ENCODE results near the gene DYNC1LI1.

Gene DYNC1LI1

GRCh38 chr3:32487781-32488473, 82.7 kb downstream of the DYNC1LI1 start:
- WGBS (ENCODE audit: extremely low coverage, insufficient coverage, insufficient read length), result no CpG with 5 or more reads among the region's 3 CpGs

GRCh38 chr3:32484436-32484835, 86.2 kb downstream of the DYNC1LI1 start:
- Histone ChIP-seq H3K4me2 (ENCODE audit: low read length) (no peak overlapping the region), H3K9me3 (ENCODE audit: insufficient read depth, low read depth, low read length) (no peaks in the 10 kb centered on the region), H3K23ac (ENCODE audit: low read length) (no peak overlapping the region), H3K18ac (ENCODE audit: low read length) (no peak overlapping the region), H2AFZ (ENCODE audit: insufficient read depth, low read length, poor library complexity) (no peak overlapping the region), H3K27me3 (ENCODE audit: insufficient read depth, low read length) (no peaks in the 10 kb centered on the region), H2BK120ac (ENCODE audit: insufficient read depth, low read length, poor library complexity) (no peak overlapping the region), H2BK12ac (ENCODE audit: low read length) (no peak overlapping the region), H4K91ac (ENCODE audit: low read depth, low read length) (no peak overlapping the region), H3K79me2 (ENCODE audit: control insufficient read depth, insufficient read depth, low read length, poor library complexity) (no peaks in the 10 kb centered on the region), H2AK5ac (ENCODE audit: low read length) (no peak overlapping the region), H3K4ac (ENCODE audit: low read depth, low read length) (no peak overlapping the region), H3K9ac (ENCODE audit: low read length) (no peak overlapping the region), H3K79me1 (ENCODE audit: low read length) (no peaks in the 10 kb centered on the region), H3K36me3 (ENCODE audit: control insufficient read depth in 1 of 2, insufficient read depth in 2 of 2, low read length in 2 of 2) (peaks cover 4 to 5% of the 10 kb centered on the region in 2 experiments), H4K8ac (ENCODE audit: low read depth, low read length) (no peak overlapping the region), H2BK5ac (ENCODE audit: low read depth, low read length, poor library complexity) (no peak overlapping the region), H3K4me1 (ENCODE audit: control insufficient read depth in 1 of 2, insufficient read depth in 2 of 2, low read length in 2 of 2) (no peaks in the 10 kb centered on the region), H3K4me3 (ENCODE audit: low read depth, low read length) (no peak overlapping the region), H3K27ac (ENCODE audit: low read depth, low read length) (no peak overlapping the region), H4K12ac (ENCODE audit: low read depth, low read length) (no peak overlapping the region), H3K14ac (ENCODE audit: low read length) (no peak overlapping the region)
- 100% methylated on average over 1 of the region's 6 CpGs for WGBS (ENCODE audit: extremely low coverage, insufficient coverage, insufficient read length)
- DNase-seq, result no peak

More at GRCh38 chr3:32487781-32488473, 82.7 kb downstream of the DYNC1LI1 start:
- H4K12ac ChIP-seq (ENCODE audit: low read depth, low read length), result no peak overlapping the region
- no peaks in the 10 kb centered on the region for H3K9me3 ChIP-seq (ENCODE audit: insufficient read depth, low read depth, low read length)
- no peak overlapping the region for H2AFZ ChIP-seq (ENCODE audit: insufficient read depth, low read length, poor library complexity)
- H2BK12ac ChIP-seq (ENCODE audit: low read length), result no peak overlapping the region
- H4K91ac ChIP-seq (ENCODE audit: low read depth, low read length), result no peak overlapping the region
- no peak overlapping the region for H2BK120ac ChIP-seq (ENCODE audit: insufficient read depth, low read length, poor library complexity)
- no peak overlapping the region for H4K8ac ChIP-seq (ENCODE audit: low read depth, low read length)
- H3K4me3 ChIP-seq (ENCODE audit: low read depth, low read length), result no peak overlapping the region
- DNase-seq, result no peak
- H3K27me3 ChIP-seq (ENCODE audit: insufficient read depth, low read length), result no peaks in the 10 kb centered on the region
- no peaks in the 10 kb centered on the region for H3K79me2 ChIP-seq (ENCODE audit: control insufficient read depth, insufficient read depth, low read length, poor library complexity)
- peaks cover 3% of the 10 kb centered on the region in 2 experiments for H3K36me3 ChIP-seq (ENCODE audit: control insufficient read depth in 1 of 2, insufficient read depth in 2 of 2, low read length in 2 of 2)
- H3K4ac ChIP-seq (ENCODE audit: low read depth, low read length), result no peak overlapping the region
- no peak overlapping the region for H2BK5ac ChIP-seq (ENCODE audit: low read depth, low read length, poor library complexity)
- H3K4me2 ChIP-seq (ENCODE audit: low read length), result no peak overlapping the region
- H3K23ac ChIP-seq (ENCODE audit: low read length), result no peak overlapping the region
- H3K4me1 ChIP-seq (ENCODE audit: control insufficient read depth in 1 of 2, insufficient read depth in 2 of 2, low read length in 2 of 2), result peaks cover 0 to 2% of the 10 kb centered on the region in 2 experiments
- no peak overlapping the region for H3K14ac ChIP-seq (ENCODE audit: low read length)
- no peak overlapping the region for H3K9ac ChIP-seq (ENCODE audit: low read length)
- H3K79me1 ChIP-seq (ENCODE audit: low read length), result no peaks in the 10 kb centered on the region
- no peak overlapping the region for H3K27ac ChIP-seq (ENCODE audit: low read depth, low read length)
- no peak overlapping the region for H2AK5ac ChIP-seq (ENCODE audit: low read length)
- H3K18ac ChIP-seq (ENCODE audit: low read length), result no peak overlapping the region

GRCh38 chr3:32483772-32484171, 86.9 kb downstream of the DYNC1LI1 start:
- no peak overlapping the region for H3K23ac ChIP-seq (ENCODE audit: low read length)
- no peak for DNase-seq
- no peak overlapping the region for H3K27ac ChIP-seq (ENCODE audit: low read depth, low read length)
- no peak overlapping the region for H2BK120ac ChIP-seq (ENCODE audit: insufficient read depth, low read length, poor library complexity)
- H4K91ac ChIP-seq (ENCODE audit: low read depth, low read length), result no peak overlapping the region
- H3K9ac ChIP-seq (ENCODE audit: low read length), result no peak overlapping the region
- no peak overlapping the region for H3K4me2 ChIP-seq (ENCODE audit: low read length)
- H3K79me2 ChIP-seq (ENCODE audit: control insufficient read depth, insufficient read depth, low read length, poor library complexity), result no peaks in the 10 kb centered on the region
- H4K8ac ChIP-seq (ENCODE audit: low read depth, low read length), result no peak overlapping the region
- H4K12ac ChIP-seq (ENCODE audit: low read depth, low read length), result no peak overlapping the region
- H2AK5ac ChIP-seq (ENCODE audit: low read length), result no peak overlapping the region
- no CpG with 5 or more reads among the region's 1 CpG for WGBS (ENCODE audit: extremely low coverage, insufficient coverage, insufficient read length)
- no peak overlapping the region for H3K4ac ChIP-seq (ENCODE audit: low read depth, low read length)
- H3K27me3 ChIP-seq (ENCODE audit: insufficient read depth, low read length), result no peaks in the 10 kb centered on the region
- no peaks in the 10 kb centered on the region for H3K79me1 ChIP-seq (ENCODE audit: low read length)
- no peak overlapping the region for H2AFZ ChIP-seq (ENCODE audit: insufficient read depth, low read length, poor library complexity)
- H3K36me3 ChIP-seq (ENCODE audit: control insufficient read depth in 1 of 2, insufficient read depth in 2 of 2, low read length in 2 of 2), result peaks cover 4 to 5% of the 10 kb centered on the region in 2 experiments
- no peaks in the 10 kb centered on the region for H3K4me1 ChIP-seq (ENCODE audit: control insufficient read depth in 1 of 2, insufficient read depth in 2 of 2, low read length in 2 of 2)
- no peaks in the 10 kb centered on the region for H3K9me3 ChIP-seq (ENCODE audit: insufficient read depth, low read depth, low read length)
- H2BK5ac ChIP-seq (ENCODE audit: low read depth, low read length, poor library complexity), result no peak overlapping the region
- no peak overlapping the region for H3K14ac ChIP-seq (ENCODE audit: low read length)
- no peak overlapping the region for H3K4me3 ChIP-seq (ENCODE audit: low read depth, low read length)
- H3K18ac ChIP-seq (ENCODE audit: low read length), result no peak overlapping the region
- H2BK12ac ChIP-seq (ENCODE audit: low read length), result no peak overlapping the region

GRCh38 chr3:32482693-32483092, 88.0 kb downstream of the DYNC1LI1 start:
- Histone ChIP-seq H3K4me3 (ENCODE audit: low read depth, low read length) (no peak overlapping the region), H3K4ac (ENCODE audit: low read depth, low read length) (no peak overlapping the region), H4K91ac (ENCODE audit: low read depth, low read length) (no peak overlapping the region), H4K8ac (ENCODE audit: low read depth, low read length) (no peak overlapping the region), H3K27me3 (ENCODE audit: insufficient read depth, low read length) (no peaks in the 10 kb centered on the region), H4K12ac (ENCODE audit: low read depth, low read length) (no peak overlapping the region), H3K14ac (ENCODE audit: low read length) (no peak overlapping the region), H3K18ac (ENCODE audit: low read length) (no peak overlapping the region), H3K23ac (ENCODE audit: low read length) (no peak overlapping the region), H3K36me3 (ENCODE audit: control insufficient read depth in 1 of 2, insufficient read depth in 2 of 2, low read length in 2 of 2) (peaks cover 4 to 7% of the 10 kb centered on the region in 2 experiments), H2BK12ac (ENCODE audit: low read length) (no peak overlapping the region), H3K27ac (ENCODE audit: low read depth, low read length) (no peak overlapping the region), H3K9me3 (ENCODE audit: insufficient read depth, low read depth, low read length) (no peaks in the 10 kb centered on the region), H3K4me2 (ENCODE audit: low read length) (no peak overlapping the region), H3K79me2 (ENCODE audit: control insufficient read depth, insufficient read depth, low read length, poor library complexity) (no peaks in the 10 kb centered on the region), H3K79me1 (ENCODE audit: low read length) (no peaks in the 10 kb centered on the region), H2AK5ac (ENCODE audit: low read length) (no peak overlapping the region), H2BK5ac (ENCODE audit: low read depth, low read length, poor library complexity) (no peak overlapping the region), H3K9ac (ENCODE audit: low read length) (no peak overlapping the region), H2BK120ac (ENCODE audit: insufficient read depth, low read length, poor library complexity) (no peak overlapping the region), H2AFZ (ENCODE audit: insufficient read depth, low read length, poor library complexity) (no peak overlapping the region), H3K4me1 (ENCODE audit: control insufficient read depth in 1 of 2, insufficient read depth in 2 of 2, low read length in 2 of 2) (no peaks in the 10 kb centered on the region)
- no CpG with 5 or more reads among the region's 1 CpG for WGBS (ENCODE audit: extremely low coverage, insufficient coverage, insufficient read length)
- no peak for DNase-seq

Measured in trophoblast cell (in vitro differentiated cells and primary cell).